ENCODE results near the gene DPEP2.

DNA sequence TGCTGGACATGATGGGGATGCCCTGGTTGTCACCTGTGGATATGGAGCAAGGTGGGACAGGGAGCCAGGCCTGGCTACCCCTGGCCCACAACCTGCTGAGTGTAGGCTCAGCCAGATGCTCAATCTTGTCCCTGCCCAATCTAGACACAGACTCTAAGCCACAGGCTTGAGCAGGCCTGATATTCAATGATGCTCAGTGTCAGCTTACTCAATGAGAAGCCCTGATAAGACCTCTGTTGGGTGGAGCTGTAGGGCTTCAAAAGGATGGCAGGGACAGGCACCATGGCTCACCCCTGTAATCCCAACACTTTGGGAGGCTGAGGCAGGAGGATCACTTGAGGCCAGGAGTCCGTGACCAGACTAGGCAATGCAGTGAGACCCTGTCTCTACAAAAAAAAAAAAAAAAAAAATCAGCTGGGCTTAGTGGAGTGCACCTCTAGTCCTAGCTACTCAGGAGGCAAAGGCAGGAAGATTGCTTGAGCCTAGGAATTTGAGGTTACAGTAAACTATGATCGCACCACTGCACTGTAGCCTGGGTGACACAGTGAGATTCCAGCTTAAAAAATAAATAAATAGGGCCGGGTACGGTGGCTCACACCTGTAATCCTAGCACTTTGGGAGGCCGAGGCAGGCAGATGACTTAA is 58.7 kb downstream of the DPEP2 start:
- TF ChIP-seq, protein P1, sequence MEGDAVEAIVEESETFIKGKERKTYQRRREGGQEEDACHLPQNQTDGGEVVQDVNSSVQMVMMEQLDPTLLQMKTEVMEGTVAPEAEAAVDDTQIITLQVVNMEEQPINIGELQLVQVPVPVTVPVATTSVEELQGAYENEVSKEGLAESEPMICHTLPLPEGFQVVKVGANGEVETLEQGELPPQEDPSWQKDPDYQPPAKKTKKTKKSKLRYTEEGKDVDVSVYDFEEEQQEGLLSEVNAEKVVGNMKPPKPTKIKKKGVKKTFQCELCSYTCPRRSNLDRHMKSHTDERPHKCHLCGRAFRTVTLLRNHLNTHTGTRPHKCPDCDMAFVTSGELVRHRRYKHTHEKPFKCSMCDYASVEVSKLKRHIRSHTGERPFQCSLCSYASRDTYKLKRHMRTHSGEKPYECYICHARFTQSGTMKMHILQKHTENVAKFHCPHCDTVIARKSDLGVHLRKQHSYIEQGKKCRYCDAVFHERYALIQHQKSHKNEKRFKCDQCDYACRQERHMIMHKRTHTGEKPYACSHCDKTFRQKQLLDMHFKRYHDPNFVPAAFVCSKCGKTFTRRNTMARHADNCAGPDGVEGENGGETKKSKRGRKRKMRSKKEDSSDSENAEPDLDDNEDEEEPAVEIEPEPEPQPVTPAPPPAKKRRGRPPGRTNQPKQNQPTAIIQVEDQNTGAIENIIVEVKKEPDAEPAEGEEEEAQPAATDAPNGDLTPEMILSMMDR (IDR thresholded peaks at IDR 0.05; ENCODE audit: low read length), result no peak
- no peak for TF ChIP-seq EZH2phosphoT487 (IDR thresholded peaks at IDR 0.05; ENCODE audit: low read length)
- no peak for TF ChIP-seq EZH2 (optimal IDR thresholded peaks at IDR 0.05; ENCODE audit: low read depth, low read length)
